ENCODE results near the gene ASTN2.

DNA sequence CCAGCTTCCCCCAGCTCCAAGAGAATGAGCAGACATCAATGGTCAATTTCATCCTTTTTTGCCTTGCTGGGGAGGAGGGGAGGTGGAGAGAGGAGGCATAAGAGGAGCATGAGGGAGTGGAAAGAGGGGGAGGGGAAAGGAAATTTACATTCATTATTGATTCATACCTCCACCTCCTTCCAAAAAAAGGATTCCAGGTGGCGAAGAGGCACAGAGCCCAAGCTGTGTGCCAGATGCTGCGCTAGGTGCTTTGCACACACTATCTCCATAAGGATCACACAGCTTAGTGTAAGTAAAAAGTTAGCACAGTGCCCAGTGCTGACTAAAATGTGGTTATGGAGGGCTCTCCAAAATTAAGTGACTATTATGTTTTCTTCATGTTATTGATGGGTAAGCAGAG, 11.0 kb downstream of the ASTN2 start:
- TF ChIP-seq EZH2 (IDR thresholded peaks at IDR 0.05; ENCODE audit: insufficient read depth, poor library complexity, severe bottlenecking) (no peak), EZH2phosphoT487 (IDR thresholded peaks at IDR 0.05; ENCODE audit: insufficient read depth, low read depth) (no peak)

Measured in GM23248 (cell line).